ENCODE data around the gene SEMA7A.
"Not testable (repeated sequence)": the region's sequence is repeated elsewhere in the genome, so short reads cannot be mapped to it uniquely, and the experiment has no call there.

SEMA7A gene

GRCh38 chr15:74367296-74367854 lies 66.4 kb downstream of the SEMA7A start, which contains the start of gene CYP11A1:
CYP11A1 (minus strand) TSS chr15:74367646; CDS start chr15:74367585, 61 bp downstream.
- H3K4me3 ChIP-seq (ENCODE audit: low read depth, low read length), result no peak within 1 kb of the TSS
- TF ChIP-seq POLR2A (IDR thresholded peaks at IDR 0.05; ENCODE audit: extremely low read depth, insufficient read length) (no peak), MYC (IDR thresholded peaks at IDR 0.05; ENCODE audit: low read depth, low read length) (no peak), MAX (IDR thresholded peaks at IDR 0.05; ENCODE audit: low read depth, low read length) (no peak), CTCF (IDR thresholded peaks at IDR 0.05; ENCODE audit: low read depth, low read length) (no peak)
- no peak for DNase-seq (ENCODE audit: low read depth)

- H3K4me3 ChIP-seq (ENCODE audit: low read depth, low read length), result no peak overlapping the region
- TF ChIP-seq MYC (IDR thresholded peaks at IDR 0.05; ENCODE audit: low read depth, low read length) (no peak), MAX (IDR thresholded peaks at IDR 0.05; ENCODE audit: low read depth, low read length) (no peak), POLR2A (IDR thresholded peaks at IDR 0.05; ENCODE audit: extremely low read depth, insufficient read length) (no peak), CTCF (IDR thresholded peaks at IDR 0.05; ENCODE audit: low read depth, low read length) (no peak)
- DNase-seq (ENCODE audit: low read depth), result no peak
These were observed 67.9 kb downstream of the SEMA7A start for GRCh38 chr15:74365598-74366445.

GRCh38 chr15:74364936-74365597 lies 68.7 kb downstream of the SEMA7A start:
- H3K4me3 ChIP-seq (ENCODE audit: low read depth, low read length), result no peak overlapping the region
- no peak for TF ChIP-seq POLR2A (IDR thresholded peaks at IDR 0.05; ENCODE audit: extremely low read depth, insufficient read length)
- no peak for TF ChIP-seq MAX (IDR thresholded peaks at IDR 0.05; ENCODE audit: low read depth, low read length)
- no peak for TF ChIP-seq MYC (IDR thresholded peaks at IDR 0.05; ENCODE audit: low read depth, low read length)
- no peak for TF ChIP-seq CTCF (IDR thresholded peaks at IDR 0.05; ENCODE audit: low read depth, low read length)
- DNase-seq (ENCODE audit: low read depth), result no peak

GRCh38 chr15:74362482-74362881 lies 71.3 kb downstream of the SEMA7A start:
- TF ChIP-seq MYC (IDR thresholded peaks at IDR 0.05; ENCODE audit: low read depth, low read length), result no peak
- no peak for TF ChIP-seq MAX (IDR thresholded peaks at IDR 0.05; ENCODE audit: low read depth, low read length)
- no peak for TF ChIP-seq POLR2A (IDR thresholded peaks at IDR 0.05; ENCODE audit: extremely low read depth, insufficient read length)
- TF ChIP-seq CTCF (IDR thresholded peaks at IDR 0.05; ENCODE audit: low read depth, low read length), result no peak
- no peak overlapping the region for H3K4me3 ChIP-seq (ENCODE audit: low read depth, low read length)
- no peak for DNase-seq (ENCODE audit: low read depth)

GRCh38 chr15:74360855-74361254 lies 72.9 kb downstream of the SEMA7A start:
- not testable (repeated sequence) for H3K4me3 ChIP-seq (ENCODE audit: low read depth, low read length); DNase-seq (ENCODE audit: low read depth)

GRCh38 chr15:74359376-74359775 lies 74.4 kb downstream of the SEMA7A start:
- DNase-seq (ENCODE audit: low read depth), result not testable (repeated sequence)

More at GRCh38 chr15:74359376-74359775, 74.4 kb downstream of the SEMA7A start:
- H3K4me3 ChIP-seq (ENCODE audit: low read depth, low read length), result not testable (repeated sequence)
